Endothelial cell of umbilical vein (primary cell): ENCODE measurements around the gene DPP10. TPM values are rescaled to one million over a fixed set of nuclear protein-coding genes. Genes with fewer than 3 reads are reported as not detected.

ENCODE experiments used
- BruUV-seq: library from RNA; stranded (reverse); fragments of 400-500 nt; replicated peaks from 2 replicates; lab custom pipeline; 2021; lab: Mats Ljungman, UMichigan
- CTCF ChIA-PET: fragments of 300-600, 350-600 bp; sonication (Branson Sonifier 250); formaldehyde crosslinking; loops from one replicate; lab custom pipeline; 2021; ENCODE audit warnings: antibody characterized with exemption, inconsistent platforms; lab: Charles Lee
- POLR2A ChIA-PET: fragments of 300-600, 350-600 bp; sonication (Branson Sonifier 250); formaldehyde crosslinking; loops from one replicate; lab custom pipeline; 2021; ENCODE audit warnings: antibody characterized with exemption, inconsistent platforms; lab: Charles Lee
- DNase-seq: peaks from one replicate; pipeline ENCODE4 v3.0.0-alpha.2; 2011; ENCODE audit warnings: low read depth, low spot score
- FAIRE-seq: peaks from 2 replicates; lab custom pipeline; 2011; peaks lifted over from hg19 to GRCh38; lab: Jason Lieb, UNC
- H2AFZ ChIP-seq: 2 replicates; pipeline ENCODE4 v1.6.0; 2012; ENCODE audit warnings: low read depth, low read length, control low read depth, inconsistent platforms
- H3K27ac ChIP-seq: 2 replicates; pipeline ENCODE4 v1.5.1; 2011; ENCODE audit warnings: low read depth, mild to moderate bottlenecking, control low read depth, low read length, moderate library complexity; ENCODE audit not compliant: insufficient read depth
- H3K27me3 ChIP-seq, 2 experiments: 2 replicates each; pipeline versions ENCODE4 v1.6.0 to v1.6.1; 2011; ENCODE audit warnings: low read length in 2 of 2, mixed read lengths in 1 of 2; ENCODE audit not compliant: control insufficient read depth in 2 of 2, insufficient read depth in 2 of 2
- H3K36me3 ChIP-seq, 2 experiments: 2 replicates in 1 of 2; 3 replicates in 1 of 2; pipeline ENCODE4 v1.5.1; 2011; ENCODE audit warnings: low read length in 2 of 2, mild to moderate bottlenecking in 1 of 2, moderate library complexity in 1 of 2; ENCODE audit not compliant: control insufficient read depth in 2 of 2, insufficient read depth in 2 of 2; ENCODE audit errors: extremely low read depth in 1 of 2
- H3K4me1 ChIP-seq: 3 replicates; pipeline ENCODE4 v1.5.1; 2011; ENCODE audit warnings: mild to moderate bottlenecking, low read length; ENCODE audit not compliant: control insufficient read depth, insufficient read depth; ENCODE audit errors: extremely low read depth
- H3K4me2 ChIP-seq: 2 replicates; pipeline ENCODE4 v1.6.1; 2011; ENCODE audit warnings: low read length, control low read depth, mixed read lengths; ENCODE audit not compliant: insufficient read depth
- H3K4me3 ChIP-seq, 3 experiments: fragments of 200-600 bp in 1 of 3; sonication (generic), shearing (Covaris generic) in 1 of 3; replicated peaks in 1 of 3; 2 replicates each; pipeline ENCODE4 v1.5.1; 2011 to 2016; ENCODE audit warnings: control low read depth in 3 of 3, low read length in 3 of 3, mild to moderate bottlenecking in 2 of 3, inconsistent platforms in 1 of 3, low read depth in 1 of 3, moderate library complexity in 1 of 3; ENCODE audit not compliant: insufficient read depth in 1 of 3
- H3K79me2 ChIP-seq: 2 replicates; pipeline ENCODE4 v1.6.0; 2012; ENCODE audit warnings: low read length, inconsistent platforms; ENCODE audit not compliant: control insufficient read depth, insufficient read depth
- H3K9ac ChIP-seq: replicated peaks from 2 replicates; pipeline ENCODE3; 2011; ENCODE audit warnings: low read length, control low read depth; ENCODE audit not compliant: insufficient read depth; ENCODE audit errors: extremely low read depth
- H3K9me1 ChIP-seq: replicated peaks from 3 replicates; pipeline ENCODE4 v1.6.0; 2011; ENCODE audit warnings: mild to moderate bottlenecking, low read length; ENCODE audit not compliant: control insufficient read depth, insufficient read depth; ENCODE audit errors: extremely low read depth
- H3K9me3 ChIP-seq: replicated peaks from 2 replicates; pipeline ENCODE4 v1.5.1; 2012; ENCODE audit warnings: low read length, inconsistent platforms; ENCODE audit not compliant: control insufficient read depth, insufficient read depth
- H4K20me1 ChIP-seq: replicated peaks from 2 replicates; pipeline ENCODE3; 2011; ENCODE audit warnings: mild to moderate bottlenecking, low read length; ENCODE audit not compliant: control insufficient read depth, insufficient read depth; ENCODE audit errors: extremely low read depth
- EZH2 ChIP-seq: IDR thresholded peaks from 2 replicates; pipeline ENCODE4 v1.6.1; 2012; ENCODE audit warnings: borderline replicate concordance, low read depth, mild to moderate bottlenecking, moderate library complexity, low read length, inconsistent platforms; ENCODE audit not compliant: severe bottlenecking
- FOS ChIP-seq: IDR thresholded peaks from 2 replicates; pipeline ENCODE4 v1.6.1; 2011; ENCODE audit warnings: mild to moderate bottlenecking, low read length, moderate library complexity, borderline replicate concordance; ENCODE audit not compliant: insufficient read depth
- GATA2 ChIP-seq: IDR thresholded peaks from 2 replicates; pipeline ENCODE4 v1.7.0; 2011; ENCODE audit warnings: low read depth, mild to moderate bottlenecking, moderate library complexity, mixed read lengths, low read length; ENCODE audit not compliant: insufficient read length, insufficient read depth
- JUN ChIP-seq: IDR thresholded peaks from 2 replicates; pipeline ENCODE4 v1.6.1; 2011; ENCODE audit warnings: borderline replicate concordance, low read depth; ENCODE audit not compliant: insufficient read length, insufficient read depth
- MAX ChIP-seq: IDR thresholded peaks from 2 replicates; pipeline ENCODE4 v1.6.1; 2011; ENCODE audit not compliant: insufficient read depth, insufficient read length
- MYC ChIP-seq: IDR thresholded peaks from one replicate; pipeline ENCODE4 v1.6.1; 2011; ENCODE audit warnings: mild to moderate bottlenecking, low read depth, low read length
- POLR2A ChIP-seq: IDR thresholded peaks from 2 replicates; pipeline ENCODE4 v1.6.1; 2012; ENCODE audit warnings: low read depth, mild to moderate bottlenecking, control low read depth, low read length
- POLR2AphosphoS5 ChIP-seq: IDR thresholded peaks from 2 replicates; pipeline ENCODE4 v1.6.1; 2012; ENCODE audit warnings: low read depth, mild to moderate bottlenecking, control low read depth, low read length, moderate library complexity; ENCODE audit not compliant: insufficient read depth
- dilution Hi-C: fragments of 300-500 bp; cut with MboI; formaldehyde crosslinking; loops from one replicate; pipeline ENCODE4 v1.15.0; 2019; ENCODE audit warnings: low sequenced_read_pairs; ENCODE audit not compliant: extremely low pct_ligation_motif_present
- intact Hi-C: fragments of 100-400 bp; cut with micrococcal nuclease; formaldehyde crosslinking; loops from one replicate; pipeline ENCODE4 v1.10.0; 2022
- polyA plus RNA-seq, 4 experiments: library from polyadenylated mRNA; depleted of rRNA in 3 of 4; stranded (reverse) in 3 of 4; unstranded in 1 of 4; fragments of >200 nt; gene quantifications; 2 replicates each; pipeline versions ENCODE4 v1.2.1 to v1.2.3, GENCODE V29; 2011 to 2012; ENCODE audit warnings: missing spikeins in 1 of 4
- total RNA-seq: library from RNA; stranded (reverse); gene quantifications from 2 replicates; pipeline ENCODE4 v1.2.3, GENCODE V29; 2021
- TF ChIP-seq, protein P1 (sequence below), 2 donors: IDR thresholded peaks; 1 replicate in 1 of 2; 2 replicates in 1 of 2; pipeline ENCODE4 v1.5.1; 2011; ENCODE audit warnings: low read length in 2 of 2, mild to moderate bottlenecking in 2 of 2, moderate library complexity in 2 of 2, control low read depth in 1 of 2, inconsistent platforms in 1 of 2, low read depth in 1 of 2; ENCODE audit not compliant: insufficient read depth in 1 of 2; ENCODE audit errors: extremely low read depth in 1 of 2

Gene DPP10
- total and polyA plus RNA-seq, 2 donors (not counting 3 experiments of a cell fraction or from before 2014, with no cell fraction given), result not detected

- TF ChIP-seq FOS (no peak), EZH2 (no peak), POLR2AphosphoS5 (no peak), POLR2A (no peak), MAX (no peak), MYC (no peak), GATA2 (no peak), JUN (no peak)
- TF ChIP-seq, protein P1, sequence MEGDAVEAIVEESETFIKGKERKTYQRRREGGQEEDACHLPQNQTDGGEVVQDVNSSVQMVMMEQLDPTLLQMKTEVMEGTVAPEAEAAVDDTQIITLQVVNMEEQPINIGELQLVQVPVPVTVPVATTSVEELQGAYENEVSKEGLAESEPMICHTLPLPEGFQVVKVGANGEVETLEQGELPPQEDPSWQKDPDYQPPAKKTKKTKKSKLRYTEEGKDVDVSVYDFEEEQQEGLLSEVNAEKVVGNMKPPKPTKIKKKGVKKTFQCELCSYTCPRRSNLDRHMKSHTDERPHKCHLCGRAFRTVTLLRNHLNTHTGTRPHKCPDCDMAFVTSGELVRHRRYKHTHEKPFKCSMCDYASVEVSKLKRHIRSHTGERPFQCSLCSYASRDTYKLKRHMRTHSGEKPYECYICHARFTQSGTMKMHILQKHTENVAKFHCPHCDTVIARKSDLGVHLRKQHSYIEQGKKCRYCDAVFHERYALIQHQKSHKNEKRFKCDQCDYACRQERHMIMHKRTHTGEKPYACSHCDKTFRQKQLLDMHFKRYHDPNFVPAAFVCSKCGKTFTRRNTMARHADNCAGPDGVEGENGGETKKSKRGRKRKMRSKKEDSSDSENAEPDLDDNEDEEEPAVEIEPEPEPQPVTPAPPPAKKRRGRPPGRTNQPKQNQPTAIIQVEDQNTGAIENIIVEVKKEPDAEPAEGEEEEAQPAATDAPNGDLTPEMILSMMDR (IDR thresholded peaks at IDR 0.05; ENCODE audit: extremely low read depth in 1 of 2, insufficient read depth in 1 of 2, low read depth in 1 of 2, low read length in 2 of 2), result no peak
- no peak overlapping the region for H3K4me2 ChIP-seq
- H3K4me1 ChIP-seq, result no peaks in the 10 kb centered on the region
- FAIRE-seq, result no peak
- no peaks in the 10 kb centered on the region for H3K27me3 ChIP-seq
- no peaks in the 10 kb centered on the region for H3K36me3 ChIP-seq
- H3K9me3 ChIP-seq, result peaks cover 2% of the 10 kb centered on the region
- H3K79me2 ChIP-seq, result no peaks in the 10 kb centered on the region
- no peaks in the 10 kb centered on the region for H3K9me1 ChIP-seq
- intact Hi-C loops (no loop called here), dilution Hi-C loops (no loop called here)
- ChIA-PET CTCF (no interaction called here), POLR2A (no interaction called here)
- H3K4me3 ChIP-seq, result no peak overlapping the region
- no peak overlapping the region for H2AFZ ChIP-seq
- H3K9ac ChIP-seq, result no peak overlapping the region
- no peaks in the 10 kb centered on the region for H4K20me1 ChIP-seq
- no peak for DNase-seq
- no peak overlapping the region for H3K27ac ChIP-seq
- no TSS peak for BruUV-seq
These were observed 92.0 kb downstream of the DPP10 start for GRCh38 chr2:114534116-114535084.
